Measurements from ENCODE around the gene RPS2.

GRCh38 chr16:1914988-1915387, 49.6 kb downstream of the RPS2 start:
- TF ChIP-seq CTCF (IDR thresholded peaks at IDR 0.05): no peak
- no peak for TF ChIP-seq EZH2 (IDR thresholded peaks at IDR 0.05; ENCODE audit: borderline replicate concordance, insufficient read depth, low read depth, low read length, poor library complexity, severe bottlenecking)
